Colon (tissue), 2 donors: Measurements from ENCODE around the gene CTSW.

ENCODE experiments used
- FAIRE-seq: peaks from 2 replicates; lab custom pipeline; 2012; peaks lifted over from hg19 to GRCh38; lab: Jason Lieb, UNC
- donor health status: control.
- donor health status: control.

Gene CTSW

DNA sequence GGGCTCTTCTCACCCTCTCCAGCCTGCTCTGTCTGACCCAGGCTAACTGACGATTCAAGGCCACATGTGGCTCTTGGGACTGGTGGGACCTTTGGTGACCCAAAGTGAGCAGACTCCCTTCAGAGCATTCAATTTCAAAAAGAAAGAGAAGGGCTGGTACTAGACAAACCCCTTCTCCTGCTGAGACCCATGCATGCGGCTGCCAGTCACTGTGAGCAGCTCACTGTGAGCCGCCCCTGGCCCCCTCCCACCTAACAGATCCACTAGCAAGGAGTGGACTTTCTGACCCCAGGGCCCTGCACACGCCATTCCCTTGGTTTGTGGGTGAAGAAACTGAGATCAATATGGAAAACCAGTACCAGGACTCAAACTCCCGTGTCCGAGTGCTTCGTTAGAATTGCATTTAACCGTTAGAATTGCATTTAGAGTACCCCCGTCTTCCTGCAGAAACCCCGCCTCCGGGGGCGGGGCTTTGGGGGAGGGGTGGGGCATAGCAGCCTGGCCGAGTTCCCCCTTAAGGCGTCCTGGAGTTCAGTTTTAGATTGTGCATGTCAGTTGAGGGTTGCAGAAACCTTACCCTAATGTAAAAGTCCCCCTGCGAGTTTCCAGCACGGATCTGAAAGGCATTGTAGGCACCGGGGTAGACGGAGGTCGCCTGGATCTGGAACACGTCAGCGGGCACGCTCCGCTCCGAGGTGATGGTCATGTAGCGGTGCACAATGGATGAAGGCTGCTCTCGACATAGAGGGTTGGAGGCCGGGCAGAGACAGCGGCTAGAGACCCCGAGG, 12.2 kb upstream of the CTSW start:
- no peak for FAIRE-seq

DNA sequence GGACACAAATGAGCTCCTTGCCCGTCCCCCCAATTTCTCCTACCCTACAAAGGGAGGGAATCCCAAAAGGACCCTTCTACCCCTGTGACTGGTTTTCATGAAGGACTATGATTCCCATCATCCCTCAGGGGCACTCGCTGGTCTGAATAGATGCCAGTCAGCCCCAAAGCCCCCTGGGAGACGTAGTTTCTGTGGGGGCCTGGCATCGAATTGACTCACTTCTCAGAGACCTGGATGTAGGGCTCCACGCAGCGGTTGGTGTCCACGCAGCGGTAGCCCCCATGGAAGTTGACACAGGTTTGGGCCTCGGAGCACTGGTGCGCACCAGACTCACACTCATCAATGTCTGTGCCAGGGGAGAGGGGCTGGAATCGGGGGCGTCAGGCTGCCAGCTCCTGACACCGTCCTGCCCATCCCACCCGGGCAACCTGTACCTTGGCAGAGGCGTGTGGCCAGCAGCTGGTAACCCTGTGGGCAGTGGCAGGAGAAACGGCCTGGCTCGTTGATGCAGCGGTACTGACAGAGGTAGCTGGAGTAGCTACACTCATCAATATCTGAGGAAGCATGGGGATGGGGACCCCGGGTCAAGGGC, 11.5 kb upstream of the CTSW start:
- no peak for FAIRE-seq

DNA sequence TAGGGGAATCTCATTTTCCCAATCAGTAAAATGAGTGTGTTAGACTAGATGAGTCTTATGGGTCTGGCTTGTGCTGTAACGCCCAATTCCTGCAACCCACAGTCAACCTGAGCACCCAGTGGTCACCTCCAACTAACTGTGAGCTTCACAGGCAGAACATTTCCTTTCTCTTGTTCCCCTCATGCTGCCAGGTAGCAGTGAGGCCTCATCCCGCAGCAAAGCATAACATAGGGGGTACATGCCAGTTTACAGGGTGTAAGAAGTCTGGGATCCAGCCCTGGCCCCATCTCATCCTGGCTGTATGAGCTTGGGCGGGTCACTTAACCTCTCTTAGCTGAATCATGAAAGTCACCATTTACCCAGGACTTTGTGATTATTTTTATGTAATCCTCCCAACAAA, 10.7 kb upstream of the CTSW start:
- no peak for FAIRE-seq

DNA sequence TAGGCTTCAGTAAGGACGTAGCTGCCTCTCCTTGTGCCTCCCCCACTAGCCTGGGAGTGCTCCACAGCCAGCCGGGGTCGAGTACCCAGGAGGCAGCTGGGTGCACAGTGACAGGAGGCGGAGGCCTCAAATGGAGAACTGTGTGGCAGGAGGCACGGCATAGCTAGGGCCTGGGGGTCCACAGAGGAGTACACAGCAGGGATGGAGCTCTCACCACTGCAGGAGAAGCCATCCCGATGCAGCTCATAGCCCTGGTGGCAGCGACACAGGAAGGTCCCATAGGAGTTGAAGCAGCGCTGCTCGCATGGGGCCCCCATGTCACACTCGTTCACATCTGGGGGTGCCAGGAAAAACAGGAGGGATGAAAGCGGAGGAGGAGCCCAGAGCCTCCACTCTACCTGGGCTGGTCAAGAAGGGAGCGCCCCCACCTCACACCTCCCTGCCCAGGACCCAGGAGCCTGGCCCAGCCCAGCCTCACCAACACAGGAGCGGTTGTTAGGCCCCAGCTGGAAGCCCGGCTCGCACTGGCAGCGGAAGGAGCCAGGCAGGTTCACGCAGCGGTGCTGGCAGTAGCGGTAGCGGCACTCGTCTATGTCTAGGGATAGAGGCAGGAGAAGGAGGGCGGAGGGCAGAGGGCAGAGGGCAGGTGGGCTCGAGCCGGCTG, 9.9 kb upstream of the CTSW start:
- no peak for FAIRE-seq

DNA sequence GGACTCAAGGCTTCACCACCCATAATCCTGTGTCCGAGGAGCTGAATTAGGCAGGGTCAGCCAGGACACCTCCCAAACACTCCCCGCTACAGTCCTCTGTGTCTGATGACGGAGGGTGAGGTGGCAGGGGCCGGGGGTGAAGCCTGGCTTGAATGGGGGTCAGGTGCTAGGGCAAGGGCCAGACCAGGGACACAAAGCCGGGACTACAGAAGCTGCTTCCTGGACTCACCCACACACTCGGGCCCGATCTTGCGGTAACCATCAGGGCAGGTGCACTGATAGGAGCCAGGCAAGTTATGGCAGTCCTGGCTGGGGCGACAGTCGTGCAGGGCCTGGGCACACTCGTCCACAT, 9.4 kb upstream of the CTSW start:
- FAIRE-seq = no peak

DNA sequence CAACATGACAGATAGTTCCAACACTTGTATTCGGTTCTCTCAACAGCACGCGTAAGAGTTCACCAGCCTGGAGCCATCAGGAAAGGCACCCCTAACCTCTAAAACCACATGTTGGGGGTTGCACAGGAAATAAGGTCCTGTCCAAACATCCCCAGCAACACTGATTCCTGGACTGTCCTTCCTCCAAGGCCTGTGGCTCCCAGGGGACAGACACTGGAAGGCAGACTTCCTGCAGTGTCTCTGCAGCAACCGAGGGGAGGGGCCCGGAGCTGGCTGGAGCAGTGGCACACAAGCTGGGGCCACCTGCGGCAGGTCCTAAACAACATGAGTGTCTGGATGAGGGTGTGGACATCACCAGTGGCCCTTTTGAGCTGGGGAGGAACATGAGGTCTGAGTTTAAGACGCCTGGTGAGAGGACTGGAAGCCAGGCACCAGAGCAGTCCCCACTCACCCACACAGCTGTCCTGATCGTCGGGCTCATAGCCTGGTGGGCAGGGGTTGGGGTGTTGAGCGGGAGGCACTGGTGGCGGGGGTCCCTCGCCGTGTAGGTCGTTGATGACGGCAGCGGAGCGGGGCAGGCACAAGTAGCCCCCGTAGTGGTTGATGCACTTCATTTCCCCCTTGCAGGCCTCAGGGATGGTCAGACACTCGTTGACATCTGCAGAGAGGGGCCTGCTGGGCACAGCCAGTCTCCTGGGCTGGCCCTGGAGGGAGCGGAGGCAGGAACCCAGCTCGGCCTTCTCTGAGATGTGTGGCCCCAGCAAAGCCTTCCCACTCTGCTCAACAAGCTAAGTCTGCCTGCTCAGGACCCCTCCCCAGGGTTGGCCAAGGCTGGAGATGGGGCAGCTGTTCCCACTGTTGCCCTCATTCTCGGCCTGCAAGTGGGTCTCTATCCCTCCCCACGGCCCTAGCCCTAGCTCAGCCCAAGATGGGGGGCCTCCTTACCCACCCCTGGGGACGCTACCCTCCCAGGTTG, 8.6 kb upstream of the CTSW start:
- FAIRE-seq = no peak

DNA sequence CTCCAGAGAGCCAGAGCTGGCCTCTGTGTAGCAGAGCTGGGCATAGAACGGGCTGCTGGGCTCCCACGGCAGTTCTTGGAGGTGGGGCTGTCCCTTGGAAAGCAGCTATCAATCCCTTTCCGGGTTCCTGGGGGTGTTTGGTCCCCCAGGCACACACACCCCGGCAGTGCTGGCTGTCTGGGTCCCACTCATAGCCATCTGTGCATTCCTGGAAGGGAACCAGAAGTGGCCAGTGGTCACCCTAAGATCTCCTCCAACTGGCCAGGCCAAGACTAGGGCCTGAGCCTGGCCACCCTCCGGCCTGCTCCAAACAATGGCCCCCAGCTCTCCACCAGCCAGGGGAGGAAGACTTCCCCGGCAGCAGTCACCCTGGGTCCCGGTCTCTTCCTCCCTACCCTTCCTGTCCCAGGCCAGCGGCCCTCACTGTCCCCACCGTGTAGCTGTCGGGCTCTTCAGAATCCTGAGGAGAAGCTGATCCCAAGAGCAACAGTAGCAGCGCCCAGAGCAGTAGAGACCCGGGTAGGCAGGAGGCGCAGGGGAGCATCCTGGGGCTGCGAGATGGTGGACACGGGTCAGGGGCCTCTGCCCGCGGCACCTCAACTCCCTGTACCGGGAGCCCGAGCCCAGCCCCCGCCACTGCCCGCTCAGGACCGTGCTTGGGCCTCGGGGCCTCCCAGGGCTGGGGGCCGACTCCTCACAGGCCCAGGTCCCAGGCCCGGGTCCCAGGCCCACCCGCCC, 7.7 kb upstream of the CTSW start:
- no peak for FAIRE-seq

DNA sequence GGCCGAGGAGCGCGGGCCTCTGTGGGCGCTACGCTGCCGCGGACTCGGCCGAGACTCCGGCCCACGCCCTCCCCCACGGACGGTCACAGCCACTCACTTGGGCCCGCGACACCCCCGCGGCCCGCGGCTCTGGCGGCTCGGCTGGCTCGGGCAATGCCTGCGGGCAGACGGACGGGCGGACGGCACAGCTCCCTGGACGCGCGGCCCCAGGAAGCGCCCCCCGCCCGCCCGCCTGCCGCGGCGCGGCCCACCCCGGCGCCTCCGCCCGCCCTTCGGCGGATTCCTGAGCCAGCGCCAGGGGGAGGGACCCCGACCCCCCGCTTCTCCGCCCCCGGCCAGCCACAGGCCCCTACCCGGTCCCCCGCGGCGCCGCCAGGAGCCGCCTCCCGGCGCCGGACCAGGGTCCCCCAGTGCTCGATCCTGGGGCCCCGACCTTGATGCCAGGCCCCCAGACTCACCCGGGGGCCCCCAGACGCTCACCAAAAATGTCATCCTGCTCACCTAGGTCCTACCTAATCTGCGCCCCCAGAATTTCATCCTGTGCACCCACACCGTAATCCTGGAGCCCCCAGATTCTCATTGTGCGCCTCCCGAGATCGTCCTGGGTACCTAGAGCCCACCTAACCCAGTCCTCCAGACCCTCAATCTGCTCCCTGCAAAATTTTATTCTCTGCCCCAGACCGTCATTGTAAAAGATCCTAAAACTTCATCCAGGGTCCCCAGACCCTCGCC, 6.9 kb upstream of the CTSW start, which contains the start of gene EFEMP2:
EFEMP2 (minus strand) TSS at position 215 of the 732 bp plus-strand sequence. CDS start 446 bp downstream, outside the sequence.
- no peak for FAIRE-seq

DNA sequence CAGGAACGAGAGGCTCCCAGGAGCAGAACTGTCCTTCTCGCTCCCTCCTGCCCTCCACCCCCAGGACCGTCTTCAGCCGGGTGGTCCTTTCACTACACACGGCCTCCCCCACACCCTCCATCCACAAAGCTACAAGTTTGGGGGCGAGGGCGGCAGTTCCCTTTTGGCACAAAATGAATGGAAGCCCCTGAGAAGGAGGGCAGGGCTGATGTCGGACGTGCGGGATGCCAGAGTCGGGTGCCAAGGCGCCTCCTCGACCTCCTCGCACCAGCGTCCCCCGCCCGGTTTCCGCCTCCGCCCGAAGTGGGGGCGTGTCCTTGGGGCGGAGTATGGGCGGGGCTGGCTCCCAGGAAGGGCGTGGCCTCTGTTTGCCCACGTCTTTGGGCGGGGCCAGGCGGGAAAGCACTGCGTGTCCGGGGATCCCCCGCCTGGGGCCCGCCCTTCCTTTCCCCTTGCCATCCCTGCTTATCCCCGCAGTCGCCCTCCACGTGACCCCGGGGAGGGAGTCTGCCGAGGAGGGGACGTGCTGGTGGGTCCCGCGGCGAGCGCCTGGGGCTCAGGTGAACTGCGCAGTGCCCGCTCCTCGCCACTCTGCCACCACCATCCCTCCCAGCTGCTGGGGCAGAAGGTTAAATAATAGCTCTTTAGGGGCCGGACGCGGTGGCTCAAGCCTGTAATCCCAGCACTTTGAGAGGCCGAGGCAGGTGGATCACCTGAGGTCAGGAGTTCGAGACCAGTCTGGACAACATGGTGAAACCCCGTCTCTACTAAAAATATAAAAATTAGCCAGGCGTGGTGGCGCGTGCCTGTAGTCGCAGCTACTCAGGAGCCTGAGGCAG, 6.1 kb upstream of the CTSW start:
- peak; percentile 38 for FAIRE-seq

DNA sequence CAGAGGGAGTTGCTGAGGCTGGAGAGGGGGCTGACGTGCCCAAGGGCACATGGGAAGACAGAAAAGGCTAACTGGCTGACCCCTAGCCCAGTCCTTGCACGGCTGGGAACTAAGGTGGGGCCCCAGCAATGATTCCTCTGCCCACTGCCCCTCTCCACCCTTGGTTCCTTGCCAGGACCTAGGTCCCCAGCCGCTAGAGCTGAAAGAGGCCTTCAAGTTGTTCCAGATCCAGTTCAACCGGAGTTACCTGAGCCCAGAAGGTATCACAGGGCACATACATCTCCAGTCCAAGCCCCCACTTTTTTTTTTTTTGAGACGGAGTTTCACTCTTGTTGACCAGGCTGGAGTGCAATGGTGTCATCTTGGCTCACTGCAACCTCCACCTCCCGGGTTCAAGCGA, 390 bp downstream of the CTSW start:
- FAIRE-seq = no peak

DNA sequence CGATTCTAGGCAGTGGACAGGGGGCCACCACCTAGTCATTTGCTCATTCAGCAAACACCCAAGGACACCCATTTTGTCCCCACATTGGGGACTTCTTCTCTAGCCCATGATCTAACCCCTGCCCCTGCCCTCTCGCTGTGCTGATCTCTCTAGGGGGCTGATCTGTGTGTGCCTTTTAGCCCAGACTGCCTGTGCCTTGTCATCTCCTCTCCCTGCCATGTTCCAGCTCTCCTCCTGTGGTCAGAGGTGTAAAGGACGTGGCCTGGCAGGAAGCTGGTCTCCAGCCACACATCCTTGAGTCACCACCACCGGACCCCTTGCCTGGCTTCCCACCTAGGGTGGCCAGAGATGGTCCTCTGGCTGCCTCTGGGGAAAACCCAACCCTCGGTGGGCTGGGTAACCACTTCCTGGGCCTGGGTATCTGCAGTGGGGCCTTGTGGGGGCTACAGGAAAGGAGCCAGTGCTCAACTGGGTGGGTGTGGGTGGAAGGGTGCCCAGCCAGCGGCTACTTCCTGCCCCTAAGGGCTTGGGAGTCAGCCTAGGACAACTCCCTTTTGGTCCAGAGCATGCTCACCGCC, 1.3 kb downstream of the CTSW start:
- no peak for FAIRE-seq

DNA sequence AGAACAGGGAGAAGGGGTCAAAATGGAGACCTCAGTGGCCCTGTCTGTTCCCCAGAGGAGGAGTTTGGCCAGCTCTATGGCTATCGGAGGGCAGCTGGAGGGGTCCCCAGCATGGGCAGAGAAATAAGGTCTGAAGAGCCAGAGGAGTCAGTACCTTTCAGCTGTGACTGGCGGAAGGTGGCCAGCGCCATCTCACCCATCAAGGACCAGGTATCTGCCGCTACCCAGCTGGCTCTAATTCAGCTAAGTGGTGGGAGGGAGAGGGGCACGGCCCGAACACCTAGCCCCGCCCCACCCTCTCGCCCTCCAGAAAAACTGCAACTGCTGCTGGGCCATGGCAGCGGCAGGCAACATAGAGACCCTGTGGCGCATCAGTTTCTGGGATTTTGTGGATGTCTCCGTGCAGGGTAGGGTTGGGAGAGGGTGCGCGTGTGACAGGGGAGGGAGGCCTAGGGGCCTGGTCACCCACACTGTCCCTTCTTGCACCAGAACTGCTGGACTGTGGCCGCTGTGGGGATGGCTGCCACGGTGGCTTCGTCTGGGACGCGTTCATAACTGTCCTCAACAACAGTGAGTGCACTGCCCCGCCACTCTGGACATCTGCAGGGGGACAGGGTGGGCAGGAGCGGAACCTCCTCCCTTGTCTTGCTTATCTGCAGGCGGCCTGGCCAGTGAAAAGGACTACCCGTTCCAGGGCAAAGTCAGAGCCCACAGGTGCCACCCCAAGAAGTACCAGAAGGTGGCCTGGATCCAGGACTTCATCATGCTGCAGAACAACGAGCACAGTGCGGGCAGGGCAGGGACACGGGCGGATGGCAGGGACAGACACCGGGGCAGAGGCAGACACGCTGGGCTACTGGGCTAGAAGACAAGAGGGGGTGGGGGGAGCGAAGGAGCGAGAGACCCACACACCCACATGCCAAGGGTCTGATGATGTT, 2.8 kb downstream of the CTSW start:
- FAIRE-seq = no peak

DNA sequence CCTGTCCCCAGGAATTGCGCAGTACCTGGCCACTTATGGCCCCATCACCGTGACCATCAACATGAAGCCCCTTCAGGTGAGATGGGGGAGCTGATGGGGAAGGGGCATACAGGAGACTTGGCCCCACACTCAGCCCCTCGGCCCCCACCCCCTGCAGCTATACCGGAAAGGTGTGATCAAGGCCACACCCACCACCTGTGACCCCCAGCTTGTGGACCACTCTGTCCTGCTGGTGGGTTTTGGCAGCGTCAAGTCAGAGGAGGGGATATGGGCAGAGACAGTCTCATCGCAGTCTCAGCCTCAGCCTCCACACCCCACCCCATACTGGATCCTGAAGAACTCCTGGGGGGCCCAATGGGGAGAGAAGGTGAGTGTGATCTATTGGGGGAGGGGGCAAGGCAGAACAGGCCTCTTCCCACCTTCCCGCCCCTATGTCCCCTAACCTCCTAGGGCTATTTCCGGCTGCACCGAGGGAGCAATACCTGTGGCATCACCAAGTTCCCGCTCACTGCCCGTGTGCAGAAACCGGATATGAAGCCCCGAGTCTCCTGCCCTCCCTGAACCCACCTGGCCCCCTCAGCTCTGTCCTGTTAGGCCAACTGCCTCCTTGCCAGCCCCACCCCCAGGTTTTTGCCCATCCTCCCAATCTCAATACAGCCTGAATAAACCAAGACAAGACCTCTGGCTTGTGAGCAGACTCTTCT, 3.6 kb downstream of the CTSW start:
- FAIRE-seq = no peak

DNA sequence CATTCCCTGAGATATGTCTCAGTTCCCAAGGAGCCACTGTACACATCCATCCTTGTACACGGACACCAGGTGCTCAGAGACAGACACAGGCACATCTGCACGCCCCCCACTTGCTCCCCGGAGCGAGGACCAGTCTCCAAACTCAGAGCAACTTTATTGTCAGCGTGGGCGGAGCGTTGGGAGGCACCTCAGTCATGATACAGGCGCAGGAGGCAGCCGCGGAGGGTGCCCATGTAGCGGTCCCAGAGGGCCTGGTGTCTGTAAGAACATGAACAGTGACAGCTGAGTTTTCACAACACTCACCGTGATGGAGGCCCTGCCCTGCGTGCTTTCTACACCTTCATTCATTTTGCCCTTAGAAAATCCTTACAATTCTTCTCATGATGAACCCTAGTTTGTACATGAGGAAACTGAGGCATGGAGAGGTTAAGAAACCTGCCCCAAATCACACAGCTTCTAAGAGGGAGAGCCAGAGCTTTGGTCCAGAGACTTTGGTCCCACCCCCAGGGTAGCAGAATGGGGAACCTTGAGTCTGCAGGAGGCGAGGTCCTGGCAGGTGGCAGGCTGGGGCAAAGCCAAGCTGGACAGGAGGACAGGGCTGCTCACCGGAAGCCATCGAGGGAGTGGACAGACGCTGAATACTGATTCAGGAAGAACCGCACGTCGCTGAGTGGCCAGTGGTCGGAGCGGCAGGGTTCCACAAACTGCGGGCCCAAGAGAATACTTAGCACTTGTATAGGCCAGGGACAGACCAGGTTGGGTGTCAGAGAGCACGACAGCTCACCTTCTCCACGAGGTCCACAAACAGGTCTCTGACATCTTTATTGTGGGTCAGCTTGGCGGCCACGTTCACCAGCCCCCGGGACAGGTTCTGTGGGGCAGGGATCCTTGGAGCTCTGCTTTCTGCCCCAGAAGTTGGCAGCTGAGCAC, 4.4 kb downstream of the CTSW start:
- no peak for FAIRE-seq

DNA sequence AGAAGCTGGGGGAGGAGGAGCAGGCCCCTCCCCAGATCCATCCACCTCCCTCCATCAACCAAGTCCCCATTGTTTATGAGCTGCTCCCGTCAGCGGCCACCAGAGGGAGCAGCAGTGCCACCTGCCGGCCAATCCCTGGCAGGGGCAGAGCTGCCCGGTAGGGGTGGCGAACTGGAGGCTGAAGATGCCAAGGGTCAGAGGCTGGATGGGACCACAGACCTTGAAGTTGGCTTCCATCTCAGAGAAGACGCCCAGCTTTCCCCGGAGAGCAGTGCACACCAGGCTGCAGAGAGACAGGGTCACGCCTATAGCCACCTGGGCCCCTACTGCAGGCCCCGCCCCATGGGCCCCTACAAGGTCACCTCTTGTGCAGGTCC, 5.1 kb downstream of the CTSW start:
- no peak for FAIRE-seq

DNA sequence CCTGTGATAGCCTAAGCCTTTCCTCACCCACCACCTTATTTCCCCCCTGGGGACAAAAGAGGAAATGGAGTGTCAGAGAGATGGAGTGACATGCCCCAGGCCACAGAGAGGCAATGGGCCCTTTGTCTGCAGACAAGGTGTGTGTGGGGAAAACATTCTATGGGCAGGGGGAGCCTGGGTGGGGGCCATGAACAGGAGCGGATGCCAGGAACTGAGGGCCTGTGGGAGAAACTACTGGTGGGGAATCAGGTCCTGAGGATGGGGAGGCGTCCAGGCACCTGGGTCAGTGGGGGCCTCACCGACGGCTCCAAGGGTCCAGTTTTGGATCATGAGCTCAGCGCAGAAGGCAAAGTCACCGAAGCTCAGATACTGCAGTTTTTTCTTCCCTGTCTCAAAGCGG, 5.6 kb downstream of the CTSW start:
- FAIRE-seq = no peak
